RWPE1 (cell line): ENCODE data around the gene ROMO1.
"Not testable (repeated sequence)": the region's sequence is repeated elsewhere in the genome, so short reads cannot be mapped to it uniquely, and the experiment has no call there.

Source experiments
- CTCF ChIA-PET: fragments of 350-600 bp; sonication (Branson Sonifier 250); formaldehyde crosslinking; extraction: SDS; loops from one replicate; lab custom pipeline; 2021; lab: Yijun Ruan, JAX
- POLR2A ChIA-PET: fragments of 400-600 bp; formaldehyde crosslinking; extraction: SDS; loops from one replicate; lab custom pipeline; 2020; ENCODE audit warnings: antibody characterized with exemption; ENCODE audit not compliant: low non-redundant PET; lab: Yijun Ruan, JAX
- DNase-seq: peaks from one replicate; pipeline ENCODE4 v3.0.0; 2012; ENCODE audit warnings: low spot score
- H3K27ac ChIP-seq: fragments of 450-650 bp; 2 replicates; pipeline ENCODE4 v1.5.1; 2017
- CTCF ChIP-seq: fragments of 450-650 bp; conservative IDR thresholded peaks from 2 replicates; pipeline ENCODE4 v1.5.1; 2017; ENCODE audit warnings: low read depth, mild to moderate bottlenecking

Gene ROMO1

GRCh38 chr20:35715652-35716051 lies 16.4 kb downstream of the ROMO1 start:
- no peak overlapping the region for H3K27ac ChIP-seq
- ChIA-PET POLR2A (no interaction called here), CTCF (interaction anchor here (0.6 kb wide), 1 partner anchor 169 kb away, joined by 3 read pairs; no protein-coding TSS in a partner anchor)
- TF ChIP-seq CTCF, result no peak
- DNase-seq, result no peak

- TF ChIP-seq CTCF, result no peak
- no peak overlapping the region for H3K27ac ChIP-seq
- DNase-seq, result no peak
- ChIA-PET CTCF (no interaction called here), POLR2A (no interaction called here)
Measured at GRCh38 chr20:35716330-35716729, 17.1 kb downstream of the ROMO1 start.

- POLR2A ChIA-PET, result interaction anchor here (0.8 kb wide), 1 partner anchor 17 kb away, joined by 5 read pairs; no protein-coding TSS in a partner anchor
- CTCF ChIA-PET, result interaction anchor here (0.6 to 1.6 kb wide), 2 partner anchors 12 to 16 kb away, joined by 4 to 6 read pairs; no protein-coding TSS in a partner anchor
- not testable (repeated sequence) for DNase-seq
- peak overlapping the region; percentile 39 for H3K27ac ChIP-seq
Measured at GRCh38 chr20:35718321-35718720, 19.1 kb downstream of the ROMO1 start.

- DNase-seq, result no peak
- POLR2A ChIA-PET, result interaction anchor here (0.6 to 0.8 kb wide), 2 partner anchors 16 to 131 kb away, joined by 3 to 5 read pairs; no protein-coding TSS in a partner anchor
- H3K27ac ChIP-seq, result peak overlapping the region; percentile 12
- CTCF ChIA-PET, result interaction anchor here (0.6 to 1.6 kb wide), 3 partner anchors 13 to 23 kb away, joined by 4 to 6 read pairs (median 6); no protein-coding TSS in a partner anchor
- no peak for TF ChIP-seq CTCF
Measured at GRCh38 chr20:35718972-35719635, 19.9 kb downstream of the ROMO1 start.

GRCh38 chr20:35719717-35720116 lies 20.5 kb downstream of the ROMO1 start:
- no peak for TF ChIP-seq CTCF
- ChIA-PET POLR2A (interaction anchor here (1.0 kb wide), 1 partner anchor 23 kb away, joined by 3 read pairs; the partner anchor contains the start of gene RBM39), CTCF (interaction anchor here (0.6 to 1.6 kb wide), 3 partner anchors 13 to 24 kb away, joined by 6 to 7 read pairs (median 6); no protein-coding TSS in a partner anchor)
- peak overlapping the region; percentile 12; the same call in 1 of the 2 replicates for H3K27ac ChIP-seq
- no peak for DNase-seq

GRCh38 chr20:35720165-35721123 lies 21.2 kb downstream of the ROMO1 start:
- no peak overlapping the region for H3K27ac ChIP-seq
- POLR2A ChIA-PET, result interaction anchor here (1.0 kb wide), 1 partner anchor 22 kb away, joined by 3 read pairs; the partner anchor contains the start of gene RBM39
- DNase-seq, result no peak
- CTCF ChIA-PET, result interaction anchor here (1.6 kb wide), 2 partner anchors 14 to 19 kb away, joined by 6 to 7 read pairs; no protein-coding TSS in a partner anchor
- no peak for TF ChIP-seq CTCF
